ENCODE measurements around the gene PIF1.

Gene PIF1

DNA sequence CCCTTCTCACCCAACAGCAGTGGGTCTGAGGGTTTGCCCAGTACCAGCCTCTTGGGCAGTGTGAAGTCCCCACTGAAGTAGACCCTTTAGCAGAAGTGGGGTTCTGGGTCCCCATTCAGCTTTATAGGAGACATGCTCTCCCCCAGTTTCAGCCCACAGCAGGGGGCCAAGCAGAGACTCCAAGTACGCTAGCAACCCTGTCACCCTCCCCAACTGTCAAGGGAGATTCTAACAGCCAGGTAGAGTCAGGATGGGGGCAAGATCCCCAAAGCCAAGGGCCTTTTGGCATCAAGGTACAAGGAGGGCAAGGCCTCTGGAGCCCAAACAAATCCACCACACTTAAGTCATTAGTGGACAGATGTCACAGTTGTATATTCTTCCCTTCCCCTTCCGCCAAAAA lies 51.8 kb downstream of the PIF1 start:
- DNase-seq: no peak

DNA sequence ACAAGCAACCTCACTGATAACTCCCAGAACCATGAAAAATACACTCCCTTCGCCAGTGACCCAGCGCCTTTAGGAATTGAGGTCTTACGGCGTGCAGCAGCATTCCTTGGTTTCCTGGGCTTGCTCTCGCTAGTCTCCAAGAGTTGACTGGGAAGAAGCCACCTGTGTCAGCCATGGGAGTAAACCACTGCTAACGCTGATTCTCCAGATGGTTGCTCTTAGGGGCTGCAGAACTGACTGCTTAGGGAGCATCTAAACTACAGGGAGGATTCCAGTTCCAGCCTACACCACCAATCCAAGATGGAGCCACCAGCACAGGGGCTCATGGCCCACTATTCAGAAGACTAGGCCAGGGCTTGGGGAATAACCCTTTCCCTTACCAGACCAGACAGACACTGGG lies 52.5 kb downstream of the PIF1 start:
- DNase-seq: no peak

DNA sequence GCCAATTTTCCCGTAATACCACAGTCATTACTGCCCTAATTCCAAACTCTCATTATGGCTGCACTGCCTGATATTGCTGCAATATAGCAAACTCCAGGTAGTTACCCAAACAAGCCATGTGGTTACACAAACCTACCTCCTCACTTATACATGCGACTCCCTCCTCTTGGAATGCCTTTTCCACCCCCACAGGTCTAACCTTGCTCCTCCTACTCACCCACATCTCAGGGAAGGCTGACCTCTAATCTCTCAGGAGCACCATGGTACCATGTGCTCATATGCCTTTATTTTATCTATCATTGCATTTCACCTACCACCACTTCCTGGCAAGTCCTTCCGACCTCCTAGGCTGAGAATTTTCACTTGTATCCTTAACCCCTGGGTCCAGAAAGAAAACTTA lies 53.0 kb downstream of the PIF1 start:
- DNase-seq: no peak

DNA sequence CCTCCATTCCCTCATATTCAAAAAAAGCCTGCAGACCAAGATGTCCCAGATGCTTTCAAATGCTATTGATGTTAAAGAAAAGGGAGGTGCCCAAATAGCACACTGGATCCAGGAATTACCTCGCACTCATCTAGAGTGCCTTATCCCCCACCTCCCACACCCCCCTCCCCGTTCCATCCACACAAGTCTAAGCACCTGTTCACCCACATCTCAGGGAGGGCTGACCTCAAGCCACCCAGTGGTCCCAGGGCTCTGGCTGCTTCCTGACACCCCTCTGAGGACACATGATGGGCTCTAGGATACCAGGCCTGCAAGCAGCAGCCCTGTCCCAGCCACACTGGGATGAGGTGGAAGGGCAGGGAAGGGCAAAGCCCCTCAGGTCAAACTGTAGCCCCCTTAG lies 54.8 kb downstream of the PIF1 start:
- no peak for DNase-seq

DNA sequence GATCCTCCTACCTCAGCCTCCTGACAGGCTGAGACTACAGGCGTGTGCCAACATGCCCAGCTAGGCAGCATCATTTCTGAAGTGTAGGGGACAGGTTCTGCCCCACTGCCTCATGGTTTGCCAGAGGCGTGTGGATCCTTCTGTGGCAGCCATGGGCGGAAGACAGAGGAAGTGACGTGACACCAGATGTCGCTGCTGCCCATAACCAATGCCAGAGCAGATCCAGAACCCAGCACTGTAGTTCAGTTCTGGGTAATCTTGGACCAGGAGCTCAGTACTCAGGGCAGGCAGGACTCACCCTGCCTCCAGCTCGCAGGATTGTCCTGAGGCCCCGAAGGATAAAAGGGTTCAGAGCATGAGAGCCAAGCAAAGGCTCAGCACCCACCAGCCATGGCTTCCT lies 58.2 kb downstream of the PIF1 start:
- no peak for DNase-seq

DNA sequence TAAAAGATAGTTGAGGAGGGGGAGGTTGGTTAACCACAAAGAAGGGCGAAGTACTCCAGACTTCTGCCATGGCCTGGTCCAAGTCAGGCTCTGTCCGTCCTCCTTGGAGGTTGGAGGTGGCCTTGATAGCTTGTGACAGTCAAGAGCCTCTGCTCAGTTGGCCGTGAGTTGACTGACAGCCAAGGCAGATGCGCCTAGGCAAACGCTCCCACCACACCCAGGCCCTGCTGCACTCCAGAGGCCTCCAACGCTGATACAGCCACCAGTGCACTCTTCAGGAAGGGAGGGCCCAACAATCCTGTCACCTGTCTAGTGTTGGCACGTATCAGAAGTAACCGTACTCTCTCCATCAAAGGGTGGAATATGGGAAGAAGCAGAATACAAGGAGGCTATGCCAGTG lies 59.4 kb downstream of the PIF1 start:
- no peak for DNase-seq
